ENCODE measurements around the gene VAV2.

VAV2 gene

DNA sequence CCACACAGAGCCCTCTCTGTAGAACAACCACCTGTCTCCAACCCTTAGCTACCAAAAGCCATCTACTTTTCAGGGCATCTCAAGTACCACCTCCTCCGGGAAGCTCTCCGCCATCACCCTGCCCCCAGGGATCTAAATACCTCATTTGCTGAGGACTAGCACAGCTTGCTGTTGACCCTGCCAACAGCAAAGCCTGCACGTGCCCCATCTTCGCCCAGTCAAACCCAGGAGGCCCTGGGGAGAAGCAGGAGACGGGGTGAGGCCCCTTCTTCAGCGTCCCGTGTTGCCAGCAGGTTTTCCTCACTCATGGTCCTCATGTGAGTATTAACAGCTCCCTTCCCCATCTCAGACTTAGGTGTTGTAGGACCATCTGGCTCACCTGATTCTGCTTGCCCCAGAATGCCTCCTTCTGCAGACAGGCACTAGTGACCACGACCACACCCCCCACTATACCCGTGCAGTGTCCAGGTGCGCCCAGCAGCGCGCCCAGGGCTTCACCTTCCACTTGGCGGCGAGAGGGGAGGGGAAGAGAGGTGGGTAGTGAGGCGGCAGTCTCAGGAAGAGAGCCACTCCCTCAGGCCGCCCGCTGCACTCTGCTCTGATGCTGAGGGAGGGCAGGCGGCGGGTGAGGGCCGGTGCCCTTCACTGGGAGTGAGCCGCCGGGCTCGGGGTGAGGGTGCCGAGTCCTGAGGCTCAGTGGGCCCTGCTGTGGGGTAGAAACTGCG lies 11.1 kb downstream of the VAV2 start:
- DNase-seq = no peak

DNA sequence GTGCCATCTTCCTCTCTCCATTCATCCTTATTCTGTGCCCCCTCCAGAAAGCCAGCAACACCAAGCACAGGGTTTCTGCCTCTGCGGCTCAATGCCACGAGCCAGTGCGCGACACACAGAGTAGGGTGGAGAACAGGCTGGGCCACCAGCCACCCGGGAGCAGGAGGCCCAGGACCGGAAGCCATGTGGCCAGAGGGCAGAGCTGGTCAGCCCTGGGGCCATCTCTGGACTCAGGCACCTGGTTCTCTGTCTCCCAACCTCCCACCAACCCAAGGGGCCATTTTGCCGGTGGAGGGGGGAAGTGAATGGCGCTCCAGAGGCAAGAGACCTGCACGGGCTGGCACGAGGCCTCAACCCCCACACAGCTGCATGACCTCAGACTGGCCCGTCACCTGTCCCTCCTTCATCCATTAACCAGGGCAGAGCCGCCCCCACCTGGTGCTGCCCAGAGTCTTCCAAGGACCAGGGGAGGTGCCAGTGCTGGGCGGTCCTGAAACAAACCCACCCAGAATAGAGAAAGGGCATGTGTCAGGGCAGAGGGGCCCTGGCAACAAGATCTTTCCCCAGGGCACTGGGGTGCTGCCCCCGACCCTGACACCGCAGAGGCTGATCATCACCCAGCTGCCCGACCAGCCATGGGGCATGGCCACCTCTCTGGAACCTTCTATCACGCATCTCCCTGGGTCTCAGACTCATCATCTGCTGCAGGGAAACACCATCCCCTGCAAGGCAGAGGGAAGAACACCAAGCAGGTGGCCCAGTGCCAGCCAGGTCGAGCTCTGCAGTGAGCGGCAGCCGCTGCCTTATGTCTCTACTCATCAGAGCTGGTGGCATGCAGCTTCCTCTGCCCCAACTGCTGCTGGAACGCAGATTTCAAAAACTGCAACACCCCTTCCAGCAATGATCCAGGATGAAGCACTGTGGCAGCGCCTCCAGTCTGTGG lies 11.9 kb downstream of the VAV2 start:
- no peak for DNase-seq

DNA sequence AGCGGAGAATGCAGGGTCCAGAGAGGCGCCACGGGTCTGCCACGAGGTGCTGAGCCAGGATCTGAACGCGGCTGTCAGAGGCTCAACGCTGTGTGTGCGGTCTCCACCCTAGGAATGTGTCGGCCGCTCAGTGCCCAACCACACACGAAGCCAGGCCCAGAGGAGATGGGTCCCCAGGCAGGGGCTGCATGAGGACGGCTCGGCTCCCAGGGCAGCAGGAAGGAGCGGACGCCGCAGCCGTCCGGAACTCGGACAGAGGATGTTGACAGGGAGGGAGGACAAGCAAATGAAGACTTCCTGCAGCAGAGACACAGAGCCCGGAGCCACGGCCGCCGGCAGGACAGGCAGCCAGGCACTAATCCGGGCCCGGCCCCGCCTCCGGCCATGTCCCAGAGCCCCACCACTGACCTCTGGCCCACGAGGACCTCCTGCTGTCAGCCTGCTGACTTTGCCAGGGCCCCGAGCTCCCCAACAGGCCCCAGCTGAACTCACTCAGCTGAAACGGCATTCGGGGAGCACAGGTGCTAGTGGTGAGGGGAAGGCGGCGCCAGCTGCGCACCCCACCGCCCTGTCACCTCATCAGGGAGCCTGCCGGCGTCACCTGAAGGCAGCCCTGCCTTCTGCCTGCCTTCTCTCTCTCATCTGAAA lies 12.7 kb downstream of the VAV2 start:
- DNase-seq = no peak

DNA sequence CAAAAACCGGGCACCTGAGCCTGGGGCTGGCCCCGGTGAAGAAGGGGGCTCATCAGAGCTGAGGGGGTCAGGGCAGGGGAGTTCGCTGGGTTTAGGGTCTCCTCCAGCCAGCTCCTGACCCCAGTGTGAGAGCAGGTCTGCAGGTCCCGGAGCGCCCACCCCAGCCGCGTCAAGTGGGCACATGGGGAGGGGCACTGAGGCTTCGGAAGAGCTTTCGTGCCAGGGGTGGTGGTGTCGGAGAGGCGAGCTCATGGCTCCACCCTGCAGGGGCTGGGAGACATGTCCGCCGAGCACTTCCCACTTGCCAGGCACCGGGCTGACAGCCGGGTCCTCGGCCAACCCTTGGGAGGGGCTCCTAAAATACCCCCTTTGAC lies 13.2 kb downstream of the VAV2 start:
- no peak for DNase-seq

DNA sequence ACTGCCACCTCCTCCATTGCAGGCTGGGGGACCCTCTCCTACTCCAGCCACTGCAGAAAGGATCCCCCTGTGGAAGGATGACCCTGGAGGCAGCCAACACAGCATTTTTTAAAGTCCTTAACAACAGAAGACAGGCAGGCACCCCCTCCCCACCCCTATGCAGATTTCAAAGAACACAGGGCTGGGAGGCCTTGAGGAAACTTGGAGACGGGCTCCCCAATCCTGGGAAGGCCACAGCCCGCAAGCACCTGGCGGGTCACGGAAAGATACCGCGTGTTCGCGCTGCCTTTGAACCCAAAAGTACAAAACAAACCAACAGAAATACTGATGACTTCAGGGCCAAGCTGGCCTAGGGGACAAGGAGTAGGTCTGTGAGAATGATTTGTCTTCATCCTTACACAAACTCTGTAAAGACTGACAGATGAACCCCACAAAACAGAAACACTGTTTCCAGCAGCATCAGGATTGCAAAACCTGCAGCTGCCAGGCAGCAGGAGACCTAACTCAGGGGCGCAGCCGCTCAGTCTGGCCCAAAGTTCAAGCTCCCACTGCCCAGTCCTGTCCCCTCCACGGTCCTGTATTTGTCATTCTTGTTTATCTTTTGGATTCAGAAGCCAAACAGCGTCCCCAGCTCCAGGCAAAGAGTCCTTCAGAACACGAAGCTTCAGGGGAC lies 13.8 kb downstream of the VAV2 start:
- no peak for DNase-seq

DNA sequence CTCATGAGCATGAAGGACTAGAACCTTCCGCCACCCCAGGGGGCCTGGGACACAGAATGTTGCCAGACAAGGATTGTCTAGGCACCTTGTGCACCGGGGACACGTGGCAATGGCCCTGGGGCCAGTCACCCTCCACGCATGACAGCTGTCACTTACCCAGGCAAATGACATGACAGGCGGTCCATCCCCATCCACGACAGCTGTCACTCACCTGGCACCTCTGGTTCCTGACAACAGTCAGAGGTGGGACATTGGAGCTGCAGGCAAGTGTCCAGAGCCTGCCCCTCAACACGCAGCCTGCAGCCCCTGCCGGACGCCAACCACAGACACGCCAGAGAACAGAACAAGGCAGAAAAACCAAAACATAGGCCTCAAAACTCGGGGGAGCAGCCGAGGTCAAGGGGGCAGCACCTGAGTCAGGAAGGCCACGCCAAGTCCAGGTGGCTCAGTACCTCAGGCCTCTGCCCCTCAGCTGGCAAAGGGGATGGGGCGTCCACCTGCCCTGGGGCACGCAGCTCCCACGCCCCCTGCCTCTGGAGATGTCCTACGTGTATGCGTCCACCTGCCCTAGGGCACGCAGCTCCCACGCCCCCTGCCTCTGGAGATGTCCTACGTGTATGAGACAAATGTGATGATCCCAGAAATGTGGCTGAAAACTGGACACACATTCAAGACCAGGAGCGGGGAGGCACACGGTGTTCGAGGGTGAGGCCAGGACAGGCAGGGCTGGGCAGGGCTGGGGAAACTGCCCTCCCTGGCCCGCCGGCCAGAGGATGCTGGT lies 14.5 kb downstream of the VAV2 start:
- no peak for DNase-seq

DNA sequence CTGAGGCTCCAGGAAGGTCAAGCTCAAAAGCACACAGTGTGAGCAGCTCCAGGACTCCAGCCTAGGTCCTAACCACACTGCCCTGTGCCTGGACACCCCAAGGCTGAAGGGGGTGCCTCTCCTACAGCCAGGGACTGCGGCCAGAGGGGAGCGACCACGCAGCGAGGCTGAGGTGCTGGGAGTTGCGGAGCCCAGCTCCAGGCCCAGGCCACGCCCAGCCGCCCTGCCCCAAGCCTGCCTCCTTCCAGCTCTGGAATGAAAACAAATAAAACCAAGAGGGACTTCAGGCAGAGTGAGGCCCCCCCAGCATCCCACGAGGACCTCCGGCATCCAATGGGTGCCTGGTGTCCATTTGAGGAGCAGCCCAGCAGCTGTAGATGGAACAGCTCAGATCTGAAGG lies 15.2 kb downstream of the VAV2 start:
- DNase-seq = no peak

DNA sequence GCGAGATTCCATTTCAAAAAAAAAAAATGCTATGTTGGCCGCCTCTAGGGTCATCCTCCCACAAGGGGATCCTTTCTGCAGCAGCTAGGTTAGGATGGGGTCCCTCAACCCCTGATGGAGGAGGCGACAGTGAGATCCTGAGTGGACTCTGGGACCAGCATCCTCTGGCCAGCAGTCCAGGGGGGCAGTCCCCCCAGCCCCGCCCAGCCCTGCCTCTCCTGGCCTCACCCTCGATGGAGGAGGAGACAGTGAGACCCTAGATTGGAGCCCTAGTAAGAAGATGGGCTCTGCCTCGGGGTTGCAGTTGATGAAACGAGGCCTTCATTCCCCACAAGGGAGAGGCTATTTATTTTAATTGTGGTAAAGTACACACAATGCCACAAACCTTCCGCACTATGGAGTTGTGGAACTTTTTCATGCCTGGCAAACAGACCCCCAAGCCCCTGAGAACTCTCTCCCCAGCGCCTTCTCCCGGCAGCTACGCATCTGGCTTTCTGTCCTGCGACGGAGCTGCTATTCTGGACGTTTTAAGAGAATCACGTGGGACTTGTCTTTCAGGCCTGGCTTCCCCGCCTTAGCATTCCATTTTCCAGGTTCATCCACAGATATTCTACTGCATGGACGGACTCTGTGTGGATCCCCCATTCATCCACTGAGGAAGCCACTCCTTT lies 15.8 kb downstream of the VAV2 start:
- DNase-seq = no peak

DNA sequence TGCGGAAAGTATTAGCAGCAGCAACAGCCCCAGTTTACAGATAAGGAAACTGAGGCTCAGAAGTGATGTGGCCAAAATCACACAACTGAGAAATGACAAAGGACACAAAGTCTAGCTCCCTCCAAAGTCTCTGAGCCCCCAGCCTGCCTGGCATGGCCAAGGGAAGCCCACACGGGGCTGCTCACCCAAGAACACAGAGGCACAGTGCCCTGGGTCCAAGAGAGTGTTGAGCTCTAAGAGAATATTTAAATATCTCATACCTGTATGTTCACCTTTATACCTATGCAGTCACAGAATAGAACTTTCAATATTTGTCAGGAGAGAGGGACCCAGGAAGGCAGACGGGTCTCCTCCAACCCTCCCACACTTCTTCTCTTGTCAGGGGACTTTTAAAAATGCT lies 16.6 kb downstream of the VAV2 start:
- DNase-seq = no peak

DNA sequence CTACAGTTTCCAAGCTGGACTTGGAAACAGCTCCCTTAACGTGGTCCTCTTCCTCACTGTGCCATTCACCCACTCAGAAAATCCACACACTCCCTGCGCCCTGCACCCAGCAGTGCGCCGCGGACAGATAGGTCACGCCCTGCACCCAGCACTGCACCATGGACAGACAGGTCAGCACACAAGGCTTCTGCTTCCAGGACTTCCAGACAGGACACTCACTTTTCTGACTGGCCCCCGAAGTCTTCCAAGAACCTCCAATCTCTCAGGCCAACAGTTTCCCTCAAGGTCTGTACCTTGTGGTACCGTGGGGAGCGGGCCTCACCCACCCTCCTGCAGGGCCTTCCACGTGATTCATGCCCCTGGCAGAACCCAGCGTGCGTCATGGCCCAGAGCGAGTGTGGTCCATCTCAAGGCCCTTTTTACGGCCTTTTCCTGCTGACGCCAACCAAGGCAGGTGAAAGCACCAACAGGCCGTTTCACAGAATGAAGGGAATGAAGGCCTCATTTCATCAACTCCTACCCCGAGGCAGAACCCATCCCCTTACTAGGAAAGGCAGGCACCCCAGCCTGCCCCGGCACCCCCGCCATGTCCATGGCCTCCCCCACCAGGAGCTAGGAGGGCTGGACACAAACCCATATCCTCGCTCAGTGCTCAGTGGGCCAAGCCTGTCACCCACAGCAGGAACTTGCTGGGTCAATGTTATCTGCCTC lies 17.3 kb downstream of the VAV2 start:
- no peak for DNase-seq

DNA sequence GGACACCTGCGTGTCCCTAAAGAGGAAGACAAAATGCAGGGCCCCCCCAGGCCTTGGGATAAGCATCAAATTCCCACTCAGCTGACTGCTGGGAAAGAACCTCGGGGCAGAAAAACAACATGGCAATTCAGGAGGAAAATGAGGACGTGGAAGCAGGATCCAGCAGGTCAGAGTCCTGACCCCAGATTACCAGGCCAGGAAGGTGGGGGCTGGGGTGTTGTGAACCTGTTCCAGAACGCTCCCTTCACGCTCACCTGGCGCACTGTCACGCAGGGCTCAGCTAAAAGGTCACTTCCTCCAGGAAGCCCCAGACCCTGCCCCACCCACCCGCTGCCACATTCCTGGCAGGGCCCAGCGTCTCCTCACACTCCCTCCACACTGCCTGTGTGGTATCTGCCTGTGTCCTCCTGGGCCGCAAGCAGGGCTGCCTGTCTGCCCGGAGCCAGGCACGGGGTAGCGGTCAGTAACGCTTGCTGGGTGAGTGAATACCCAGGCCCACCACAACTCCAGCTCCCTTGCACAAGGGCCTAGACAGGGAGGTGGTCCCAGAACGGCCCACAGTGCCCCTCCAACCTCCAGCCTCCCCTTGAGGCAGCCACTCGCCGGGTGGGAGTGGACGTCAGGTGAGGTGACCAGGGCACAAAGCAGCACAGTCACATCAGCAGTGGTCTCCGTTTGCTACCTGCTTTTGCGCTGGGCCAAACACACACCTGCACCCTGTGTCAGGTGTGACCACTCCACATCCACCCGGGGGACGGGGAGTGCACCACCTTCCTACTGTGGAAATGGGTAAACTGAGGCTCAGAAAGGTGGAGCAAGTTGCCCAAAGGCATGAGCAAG lies 18.1 kb downstream of the VAV2 start:
- no peak for DNase-seq

DNA sequence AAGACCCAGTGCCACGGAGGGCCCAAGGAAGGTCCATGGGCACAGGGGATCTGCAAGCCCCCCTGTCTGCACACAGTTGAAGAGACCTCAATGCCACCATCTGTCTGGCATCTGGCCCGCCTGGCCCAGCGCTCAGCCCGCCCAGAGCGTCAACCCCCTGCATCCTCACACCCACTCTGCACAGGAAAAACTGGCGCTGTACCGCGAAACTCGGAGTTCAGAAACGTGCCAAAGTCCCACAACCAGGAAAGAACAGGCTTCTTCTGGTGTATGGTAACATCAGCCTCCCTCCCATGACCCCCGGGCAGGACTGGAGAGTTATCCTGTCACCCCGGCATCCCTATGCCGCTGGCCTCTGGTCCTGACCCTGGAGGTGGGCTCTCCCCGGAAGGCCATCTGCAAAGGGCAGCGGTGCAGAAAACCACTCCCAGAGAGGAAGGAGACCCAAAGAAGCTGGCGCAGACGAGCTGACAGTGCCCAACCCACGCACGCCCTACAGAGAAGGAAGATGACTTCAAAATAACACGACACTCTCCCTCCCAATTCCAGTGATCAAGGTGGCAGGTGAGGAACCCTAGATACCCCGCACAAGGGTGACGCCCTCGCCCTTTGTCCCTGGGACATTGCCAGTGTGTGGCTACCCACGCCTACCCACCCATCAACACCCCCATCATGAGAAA lies 18.9 kb downstream of the VAV2 start:
- no peak for DNase-seq

DNA sequence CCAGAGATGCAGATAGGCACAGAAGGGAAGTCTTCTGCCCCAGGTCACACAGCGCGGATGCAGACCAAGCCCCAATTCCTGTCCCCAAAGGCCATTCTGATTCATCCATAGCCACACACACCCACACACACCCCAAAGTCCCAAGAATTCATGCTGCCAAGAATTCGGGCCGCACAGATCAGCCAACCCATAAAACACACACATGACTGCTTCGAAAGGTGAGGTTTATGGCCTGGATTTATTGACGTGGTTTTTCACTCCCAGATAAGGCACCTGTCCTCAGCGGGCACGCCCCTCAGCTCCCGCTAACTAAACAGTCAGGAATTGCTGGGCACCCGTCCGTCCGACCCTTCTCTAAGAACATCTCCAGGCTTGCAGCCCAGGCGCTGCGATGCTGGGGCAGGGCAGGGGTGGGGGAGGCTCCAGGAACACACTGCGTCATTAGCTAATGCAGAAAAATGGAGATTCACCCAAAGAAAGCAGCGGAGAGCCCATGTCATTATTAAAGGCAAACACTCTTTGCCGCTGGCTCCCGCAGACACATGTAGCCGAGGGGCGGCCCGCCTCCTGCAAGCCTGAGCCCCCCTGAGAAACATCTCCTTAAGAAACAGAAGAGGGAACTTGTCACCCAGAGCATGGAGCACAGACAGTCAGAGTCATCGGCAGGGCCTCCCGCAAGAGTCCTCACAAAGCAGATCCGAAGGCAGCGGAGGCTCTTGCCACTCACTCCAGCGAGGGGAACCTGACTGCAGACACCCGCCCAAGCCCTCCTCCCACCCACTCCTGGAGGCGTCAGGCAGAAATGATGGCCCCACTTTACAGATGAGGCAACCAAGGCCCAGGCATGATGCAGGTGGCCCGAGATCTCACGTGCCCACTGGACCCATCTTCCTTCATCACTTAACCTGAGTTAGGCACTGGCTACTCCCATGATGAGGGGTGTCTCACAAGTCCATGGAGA lies 19.9 kb downstream of the VAV2 start:
- no peak for DNase-seq

DNA sequence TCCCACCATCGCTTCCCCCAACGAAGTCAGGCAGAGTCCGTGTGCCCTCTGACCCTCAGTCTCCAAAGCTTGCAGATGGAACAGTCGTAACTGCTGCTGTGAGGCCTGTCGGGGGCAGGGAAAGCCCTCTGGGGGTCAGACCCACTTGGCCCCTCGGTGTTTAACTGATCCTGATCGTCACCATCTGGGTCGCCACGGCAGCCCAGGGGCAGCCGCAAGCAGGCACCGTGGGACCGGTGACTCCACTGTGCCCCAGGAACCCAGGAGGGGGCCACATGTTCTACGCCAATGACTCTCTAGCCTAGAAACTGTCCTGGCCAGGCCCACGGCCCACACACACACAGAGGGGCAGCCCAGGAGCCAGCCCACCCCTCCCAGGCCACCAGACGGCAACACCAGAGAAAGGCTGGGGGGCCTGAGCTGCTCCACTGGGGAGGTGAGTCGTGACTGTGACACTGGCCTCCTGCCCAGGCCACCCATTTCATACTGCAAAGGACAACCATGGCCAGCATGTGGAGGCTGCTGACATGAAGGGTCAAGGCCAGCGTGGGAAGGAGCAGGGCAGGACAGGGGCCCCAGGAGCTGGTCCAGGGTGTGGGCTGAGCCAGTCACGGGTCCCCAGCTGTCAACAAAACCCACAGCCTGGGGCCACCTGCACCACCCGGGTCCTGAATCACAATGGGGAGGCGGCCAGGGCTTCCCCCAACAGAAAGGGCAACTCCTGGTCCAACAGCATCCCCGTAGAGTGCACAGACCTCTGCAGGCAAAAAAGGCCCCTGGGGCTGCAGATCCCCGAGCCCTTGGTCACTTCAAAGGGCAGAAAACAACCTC lies 20.8 kb downstream of the VAV2 start:
- DNase-seq = no peak

DNA sequence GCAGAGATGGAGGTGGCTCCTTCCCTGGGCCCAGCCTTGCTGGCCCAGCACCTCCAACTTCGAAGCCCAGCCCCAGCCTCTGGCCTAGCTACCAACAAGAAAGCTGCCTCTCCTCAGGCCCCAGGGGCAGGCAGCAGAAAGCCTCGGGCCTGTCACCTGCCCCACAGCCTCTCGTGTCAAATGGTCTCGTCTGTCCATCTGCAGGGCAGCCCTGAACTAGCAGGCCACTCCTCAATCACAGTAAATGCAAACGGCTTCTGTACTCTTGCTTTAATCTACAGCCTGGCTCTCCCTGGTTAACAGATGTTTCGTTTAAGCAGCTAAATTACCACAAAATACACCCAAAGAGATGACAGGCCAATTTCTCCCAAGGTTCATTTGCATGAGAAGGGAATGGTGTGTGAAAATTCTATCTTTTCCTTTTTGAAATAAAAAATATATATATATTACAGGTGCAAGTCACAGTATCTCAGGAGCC lies 21.5 kb downstream of the VAV2 start:
- no peak for DNase-seq

DNA sequence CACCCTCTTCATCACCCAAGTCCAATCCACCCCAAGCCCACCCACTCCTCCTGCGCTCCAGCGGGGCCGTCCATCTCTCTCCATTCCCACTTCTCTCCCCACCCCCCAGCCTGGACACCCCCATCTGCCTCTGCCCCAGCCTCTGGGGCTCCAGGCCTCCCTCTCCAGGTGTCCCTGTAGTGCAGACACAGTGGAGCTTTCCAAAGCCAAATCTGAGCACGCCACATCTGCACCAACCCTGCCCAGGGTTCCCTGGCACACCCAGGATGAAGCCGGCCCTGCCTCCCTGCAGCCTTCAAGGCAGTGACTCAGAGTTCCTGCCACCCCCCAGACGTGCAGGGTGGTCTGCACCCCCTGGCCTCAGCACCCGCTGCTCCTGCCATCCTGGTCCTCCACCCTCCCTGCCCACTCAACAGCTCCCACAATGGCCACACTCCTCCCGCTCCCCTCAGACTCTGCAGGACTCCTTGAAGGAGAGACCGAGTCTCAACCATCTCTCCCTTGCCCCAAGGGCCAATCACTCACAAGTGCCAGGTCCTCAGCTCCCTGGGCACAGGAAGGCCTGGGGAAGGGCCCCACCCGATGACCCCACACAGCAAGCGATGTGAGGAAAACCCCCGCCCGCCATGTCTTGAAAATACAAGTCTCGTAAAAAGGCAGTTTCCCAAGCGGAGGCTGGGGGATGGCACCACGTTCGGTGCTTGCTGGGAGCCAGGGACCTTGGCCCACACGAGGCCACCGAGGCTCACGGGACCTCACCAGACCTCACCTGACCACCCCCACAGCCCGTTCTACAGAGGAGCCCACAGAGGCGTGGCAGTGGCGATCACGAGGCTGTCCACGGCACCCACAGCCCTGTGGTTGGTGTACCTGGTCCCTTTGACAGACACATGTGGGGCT lies 22.2 kb downstream of the VAV2 start:
- no peak for DNase-seq
